ENCODE measurements around the gene NUDT21. TPM values are rescaled to one million over a fixed set of nuclear protein-coding genes. Genes with fewer than 3 reads are reported as not detected.

Gene NUDT21
- total RNA-seq, 2 donors from 2014 or later, result 9.2 to 24.6 TPM

DNA sequence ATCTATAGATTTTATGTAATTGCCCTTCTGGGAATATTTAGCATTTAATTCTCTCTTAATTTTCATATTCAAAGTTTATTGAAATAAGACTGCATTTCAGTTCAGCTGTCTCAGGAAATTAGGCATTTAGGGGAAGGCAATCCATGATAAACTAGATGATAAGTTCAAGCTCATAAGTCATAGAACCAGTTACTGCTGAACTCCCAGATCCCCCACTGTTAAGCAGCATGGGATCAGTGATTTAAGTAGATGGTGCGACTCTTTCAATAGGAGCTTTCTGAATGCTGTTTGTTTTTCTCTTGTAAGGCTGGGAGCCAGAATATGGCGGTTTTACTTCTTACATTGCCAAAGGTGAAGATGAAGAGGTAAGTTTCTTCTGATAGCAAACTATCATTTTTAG is 24.1 kb upstream of the NUDT21 start:
- DNase-seq (no peak), ATAC-seq (no peak)
- no peak overlapping the region for H3K27ac ChIP-seq
- H3K4me1 ChIP-seq, result no peaks in the 10 kb centered on the region
- H3K9me3 ChIP-seq, result no peaks in the 10 kb centered on the region
- intact Hi-C loops (cut with DNase I), result no loop called here
- 88 to 92% methylated on average over 2 of the region's 2 CpGs for WGBS, 2 donors
- peaks cover 0 to 30% of the 10 kb centered on the region in 2 donors for H3K36me3 ChIP-seq (replicated peaks in 1 of 2; ENCODE audit: insufficient read depth in 1 of 2, low read depth in 2 of 2)
- H3K4me3 ChIP-seq, result no peak overlapping the region
- TF ChIP-seq POLR2A (IDR thresholded peaks at IDR 0.05), result no peak
- TF ChIP-seq, protein P1, sequence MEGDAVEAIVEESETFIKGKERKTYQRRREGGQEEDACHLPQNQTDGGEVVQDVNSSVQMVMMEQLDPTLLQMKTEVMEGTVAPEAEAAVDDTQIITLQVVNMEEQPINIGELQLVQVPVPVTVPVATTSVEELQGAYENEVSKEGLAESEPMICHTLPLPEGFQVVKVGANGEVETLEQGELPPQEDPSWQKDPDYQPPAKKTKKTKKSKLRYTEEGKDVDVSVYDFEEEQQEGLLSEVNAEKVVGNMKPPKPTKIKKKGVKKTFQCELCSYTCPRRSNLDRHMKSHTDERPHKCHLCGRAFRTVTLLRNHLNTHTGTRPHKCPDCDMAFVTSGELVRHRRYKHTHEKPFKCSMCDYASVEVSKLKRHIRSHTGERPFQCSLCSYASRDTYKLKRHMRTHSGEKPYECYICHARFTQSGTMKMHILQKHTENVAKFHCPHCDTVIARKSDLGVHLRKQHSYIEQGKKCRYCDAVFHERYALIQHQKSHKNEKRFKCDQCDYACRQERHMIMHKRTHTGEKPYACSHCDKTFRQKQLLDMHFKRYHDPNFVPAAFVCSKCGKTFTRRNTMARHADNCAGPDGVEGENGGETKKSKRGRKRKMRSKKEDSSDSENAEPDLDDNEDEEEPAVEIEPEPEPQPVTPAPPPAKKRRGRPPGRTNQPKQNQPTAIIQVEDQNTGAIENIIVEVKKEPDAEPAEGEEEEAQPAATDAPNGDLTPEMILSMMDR (IDR thresholded peaks at IDR 0.05), result no peak
- H3K27me3 ChIP-seq, result no peaks in the 10 kb centered on the region

DNA sequence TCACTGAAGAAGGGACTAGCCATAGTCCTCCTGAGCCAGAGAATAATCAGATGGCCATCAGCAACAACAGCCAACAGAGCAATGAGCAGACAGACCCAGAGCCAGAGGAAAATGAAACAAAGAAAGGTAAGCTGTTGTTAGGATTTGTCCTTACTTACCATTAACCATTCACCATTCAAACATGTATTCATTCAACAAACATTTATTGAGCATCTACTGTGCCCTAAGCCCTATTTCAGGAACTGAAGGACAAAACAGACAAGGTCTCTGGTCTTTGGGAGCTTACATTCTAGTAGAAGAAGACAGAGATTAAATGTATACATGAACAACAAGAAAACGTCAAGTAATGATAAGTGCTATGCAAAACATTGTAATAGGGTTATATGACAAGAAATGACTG is 19.5 kb upstream of the NUDT21 start:
- Histone ChIP-seq H3K4me1 (no peaks in the 10 kb centered on the region), H3K27ac (no peak overlapping the region), H3K27me3 (no peaks in the 10 kb centered on the region), H3K36me3 (replicated peaks in 1 of 2; ENCODE audit: insufficient read depth in 1 of 2, low read depth in 2 of 2) (peaks cover 0 to 27% of the 10 kb centered on the region in 2 donors), H3K4me3 (no peak overlapping the region), H3K9me3 (no peaks in the 10 kb centered on the region)
- ATAC-seq (no peak), DNase-seq (no peak)
- intact Hi-C loops (cut with DNase I), result no loop called here
- TF ChIP-seq POLR2A (IDR thresholded peaks at IDR 0.05), result no peak
- TF ChIP-seq, protein P1 (IDR thresholded peaks at IDR 0.05), result no peak
- 85 to 86% methylated on average over 1 of the region's 1 CpG for WGBS, 2 donors

DNA sequence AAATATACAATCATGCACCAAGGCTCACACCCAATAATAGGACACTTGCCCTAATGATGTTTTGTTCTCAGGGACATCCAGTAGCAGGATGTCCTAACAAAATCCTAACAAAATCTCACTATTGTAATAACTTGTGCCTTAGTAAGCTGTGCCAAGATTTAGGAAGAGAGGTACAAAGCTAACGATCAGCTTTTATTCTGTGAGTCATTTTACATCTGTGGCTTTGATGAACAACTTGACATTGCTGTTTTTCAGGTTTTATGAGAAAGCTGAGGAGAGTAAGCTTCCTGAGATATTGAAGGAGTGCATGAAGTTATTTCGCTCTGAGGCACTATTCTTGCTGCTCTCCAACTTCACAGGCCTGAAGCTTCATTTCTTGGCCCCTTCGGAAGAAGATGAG is 19.1 kb upstream of the NUDT21 start:
- 80 to 85% methylated on average over 3 of the region's 3 CpGs for WGBS, 2 donors
- intact Hi-C loops (cut with DNase I), result no loop called here
- Histone ChIP-seq H3K4me1 (no peaks in the 10 kb centered on the region), H3K9me3 (no peaks in the 10 kb centered on the region), H3K36me3 (replicated peaks in 1 of 2; ENCODE audit: insufficient read depth in 1 of 2, low read depth in 2 of 2) (peaks cover 0 to 25% of the 10 kb centered on the region in 2 donors), H3K4me3 (no peak overlapping the region), H3K27me3 (no peaks in the 10 kb centered on the region), H3K27ac (no peak overlapping the region)
- DNase-seq (no peak), ATAC-seq (no peak)
- TF ChIP-seq, protein P1 (IDR thresholded peaks at IDR 0.05), result no peak
- TF ChIP-seq POLR2A (IDR thresholded peaks at IDR 0.05), result no peak

DNA sequence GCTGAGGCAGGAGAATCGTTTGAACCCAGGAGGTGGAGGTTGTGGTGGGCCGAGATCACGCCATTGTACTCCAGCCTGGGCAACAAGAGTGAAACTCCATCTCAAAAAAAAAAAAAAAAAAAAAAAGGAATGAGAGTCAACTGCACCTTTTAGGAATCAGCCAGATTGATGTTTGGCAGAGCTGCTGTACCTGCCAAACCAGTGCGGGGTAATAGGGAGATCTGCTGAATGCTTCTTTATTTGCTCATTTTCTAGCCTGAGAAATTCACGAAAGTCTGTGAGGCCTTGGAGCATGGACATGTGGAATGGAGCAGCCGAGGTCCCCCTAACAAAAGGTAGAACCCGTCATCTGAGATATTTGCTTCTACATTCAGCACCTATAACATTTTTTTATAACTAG is 18.6 kb upstream of the NUDT21 start:
- H3K4me1 ChIP-seq, result no peaks in the 10 kb centered on the region
- ATAC-seq, result no peak
- H3K27ac ChIP-seq, result no peak overlapping the region
- no peak overlapping the region for H3K4me3 ChIP-seq
- no peak for DNase-seq
- intact Hi-C loops (cut with DNase I), result no loop called here
- peaks cover 0 to 25% of the 10 kb centered on the region in 2 donors for H3K36me3 ChIP-seq (replicated peaks in 1 of 2; ENCODE audit: insufficient read depth in 1 of 2, low read depth in 2 of 2)
- TF ChIP-seq POLR2A (IDR thresholded peaks at IDR 0.05), result no peak
- TF ChIP-seq, protein P1 (IDR thresholded peaks at IDR 0.05), result no peak
- WGBS, 2 donors, result 90 to 94% methylated on average over 7 of the region's 7 CpGs
- no peaks in the 10 kb centered on the region for H3K9me3 ChIP-seq
- no peaks in the 10 kb centered on the region for H3K27me3 ChIP-seq

DNA sequence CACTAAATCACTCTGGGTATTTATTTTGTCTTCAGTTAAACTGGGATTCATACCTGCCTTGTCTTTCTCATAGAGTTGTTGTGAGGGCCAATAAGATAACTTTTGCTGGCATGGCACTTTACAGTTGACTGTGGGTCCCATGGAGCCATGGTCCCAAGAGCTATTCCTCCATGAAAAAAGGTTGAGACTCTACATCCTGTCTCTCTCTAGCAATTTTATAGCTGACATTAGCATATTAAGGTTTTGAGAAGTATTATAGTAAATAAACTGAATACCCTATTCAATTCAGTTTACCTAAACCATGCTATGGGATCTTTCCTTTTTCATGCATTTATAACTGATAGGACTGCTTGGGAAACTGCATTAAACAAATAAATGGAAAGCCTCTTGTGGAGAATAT is 17.7 kb upstream of the NUDT21 start:
- TF ChIP-seq, protein P1 (IDR thresholded peaks at IDR 0.05), result no peak
- TF ChIP-seq POLR2A (IDR thresholded peaks at IDR 0.05), result no peak
- Histone ChIP-seq H3K4me1 (no peaks in the 10 kb centered on the region), H3K36me3 (replicated peaks in 1 of 2; ENCODE audit: insufficient read depth in 1 of 2, low read depth in 2 of 2) (peaks cover 0 to 26% of the 10 kb centered on the region in 2 donors)

More for the DNA sequence above, 17.7 kb upstream of the NUDT21 start:
- ATAC-seq (no peak), DNase-seq (no peak)
- H3K9me3 ChIP-seq, result no peaks in the 10 kb centered on the region
- no peaks in the 10 kb centered on the region for H3K27me3 ChIP-seq
- intact Hi-C loops (cut with DNase I), result no loop called here
- H3K4me3 ChIP-seq, result no peak overlapping the region
- no peak overlapping the region for H3K27ac ChIP-seq
